ENCODE data around the gene C1orf105. TPM values are rescaled to one million over a fixed set of nuclear protein-coding genes. Genes with fewer than 3 reads are reported as not detected.

C1orf105 gene
- total RNA-seq, 3 donors from 2014 or later: not detected

- no peak for TF ChIP-seq CTCF (IDR thresholded peaks at IDR 0.05)
- ATAC-seq (no peak), DNase-seq (no peak)
- H3K36me3 ChIP-seq (ENCODE audit: low read depth): no peaks in the 10 kb centered on the region
- H3K4me3 ChIP-seq: no peak overlapping the region
- no peaks in the 10 kb centered on the region for H3K4me1 ChIP-seq (ENCODE audit: low read depth)
- H3K9me3 ChIP-seq: no peaks in the 10 kb centered on the region
- intact Hi-C loops (cut with DNase I, micrococcal nuclease): no loop called here
Observed at GRCh38 chr1:172517081-172517480, 96.6 kb downstream of the C1orf105 start.

GRCh38 chr1:172517545-172517944 lies 97.1 kb downstream of the C1orf105 start:
- no peaks in the 10 kb centered on the region for H3K4me1 ChIP-seq (ENCODE audit: low read depth)
- no peak overlapping the region for H3K4me3 ChIP-seq
- no peaks in the 10 kb centered on the region for H3K36me3 ChIP-seq (ENCODE audit: low read depth)
- intact Hi-C loops (cut with DNase I, micrococcal nuclease): no loop called here
- no peak for TF ChIP-seq CTCF (IDR thresholded peaks at IDR 0.05)
- DNase-seq (no peak), ATAC-seq (no peak)
- no peaks in the 10 kb centered on the region for H3K9me3 ChIP-seq

Other genes with a start within 250 kb of the C1orf105 start
- 10 to 100 TPM; 25.6 to 27.7 (median 26.3) TPM for gene PIGC, start 23.4 kb downstream of the C1orf105 start, total RNA-seq
- gene SUCO, start 112.5 kb downstream of the C1orf105 start, total RNA-seq: 10 to 100 TPM; 24.6 to 29.0 (median 24.6) TPM
- 1 to 10 TPM in 1 of 3 donors, under 1 TPM in 2; 0.60 to 1.1 (median 0.90) TPM for gene FASLG, start 238.4 kb downstream of the C1orf105 start, total RNA-seq